Liver (tissue), 3 donors: ENCODE results near the gene ATP2B2.

Experiments used
- CTCF ChIP-seq: fragments of 150-350 bp; IDR thresholded peaks from 2 replicates; pipeline ENCODE4 v1.5.1; 2017; ENCODE audit warnings: improper control_type of control experiment, low read depth, low read length; ENCODE audit not compliant: missing input control
- EGR1 ChIP-seq, 2 donors: IDR thresholded peaks; 2 replicates each; pipeline ENCODE4 v1.6.1; 2016 to 2018; ENCODE audit warnings: antibody characterized with exemption in 2 of 2, low read depth in 2 of 2
- HNF4G ChIP-seq: IDR thresholded peaks from 2 replicates; pipeline ENCODE4 v1.6.1; 2016; ENCODE audit warnings: antibody characterized with exemption
- MAX ChIP-seq: IDR thresholded peaks from 2 replicates; pipeline ENCODE4 v1.6.1; 2016; ENCODE audit warnings: antibody characterized with exemption
- RAD21 ChIP-seq, 2 donors: IDR thresholded peaks; 2 replicates each; pipeline ENCODE4 v1.6.1; 2016; ENCODE audit warnings: antibody characterized with exemption in 2 of 2, mild to moderate bottlenecking in 2 of 2
- REST ChIP-seq: IDR thresholded peaks from 2 replicates; pipeline ENCODE4 v1.6.1; 2016; ENCODE audit warnings: antibody characterized with exemption, mild to moderate bottlenecking
- RXRA ChIP-seq, 2 donors: IDR thresholded peaks; 2 replicates each; pipeline ENCODE4 v1.6.1; 2017 to 2018; ENCODE audit warnings: antibody characterized with exemption in 2 of 2, mild to moderate bottlenecking in 1 of 2
- SP1 ChIP-seq: IDR thresholded peaks from 2 replicates; pipeline ENCODE4 v1.6.1; 2018; ENCODE audit warnings: antibody characterized with exemption, mild to moderate bottlenecking
- TAF1 ChIP-seq: conservative IDR thresholded peaks from 2 replicates; pipeline ENCODE4 v1.6.1; 2016; ENCODE audit warnings: antibody characterized with exemption, mild to moderate bottlenecking
- ZBTB33 ChIP-seq: IDR thresholded peaks from 2 replicates; pipeline ENCODE4 v1.6.1; 2016; ENCODE audit warnings: antibody characterized with exemption
- donor health status: healthy.
- donor health status: healthy.

- TF ChIP-seq CTCF, result no peak
- TF ChIP-seq HNF4G, result no peak
- no peak for TF ChIP-seq REST
- no peak for TF ChIP-seq SP1
- TF ChIP-seq RXRA (IDR thresholded peaks at IDR 0.05), result no peak
- no peak for TF ChIP-seq ZBTB33
- no peak for TF ChIP-seq MAX
- TF ChIP-seq TAF1, result no peak
- TF ChIP-seq RAD21 (IDR thresholded peaks at IDR 0.05), result no peak
- no peak for TF ChIP-seq EGR1 (IDR thresholded peaks at IDR 0.05; ENCODE audit: low read depth in 2 of 2)
These were observed 120.6 kb downstream of the ATP2B2 start for GRCh38 chr3:10384541-10385360.
